ENCODE data around the gene CDC25B. TPM values are rescaled to one million over a fixed set of nuclear protein-coding genes. Genes with fewer than 3 reads are reported as not detected.

The CDC25B gene
- total and polyA plus RNA-seq, 4 donors, result 4.4 to 12.9 (median 9.2) TPM

DNA sequence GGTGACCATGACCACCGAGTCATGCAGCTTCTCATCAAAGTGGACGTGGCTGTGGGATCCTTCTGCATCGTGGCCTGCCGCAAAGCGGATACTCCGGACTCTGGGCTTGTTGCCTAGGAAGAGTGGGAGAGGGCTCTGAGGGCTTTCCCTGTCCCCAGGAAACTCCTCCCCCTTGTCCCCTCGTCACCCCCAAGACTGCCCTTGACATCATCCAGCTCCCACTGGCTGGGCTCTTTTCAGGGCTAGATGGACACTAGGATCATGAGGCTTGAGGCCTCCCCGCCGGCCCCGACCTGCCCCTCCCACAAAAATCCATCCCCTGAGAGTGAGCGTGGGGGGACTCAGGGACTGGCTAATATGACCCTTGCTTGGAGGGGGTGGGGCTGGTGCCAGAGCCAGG is 37.5 kb upstream of the CDC25B start:
- Histone ChIP-seq H3K9ac (ENCODE audit: low read depth in 1 of 2, low read length in 2 of 2) (no peak overlapping the region), H3K4me3 (ENCODE audit: low read depth in 1 of 3, low read length in 3 of 3) (no peak overlapping the region), H3K9me3 (ENCODE audit: control insufficient read depth in 4 of 4, low read length in 3 of 4) (no peaks in the 10 kb centered on the region), H3K27me3 (ENCODE audit: control insufficient read depth in 4 of 4, insufficient read depth in 4 of 4, low read length in 3 of 4) (no peaks in the 10 kb centered on the region), H3K36me3 (ENCODE audit: control insufficient read depth in 4 of 4, insufficient read depth in 3 of 4, low read depth in 1 of 4, low read length in 3 of 4) (peaks cover 0 to 3% (median 0%) of the 10 kb centered on the region in 4 donors), H3K4me1 (ENCODE audit: control insufficient read depth in 4 of 4, insufficient read depth in 4 of 4, low read length in 3 of 4) (no peaks in the 10 kb centered on the region), H3K27ac (ENCODE audit: low read depth in 1 of 2, low read length in 2 of 2) (no peak overlapping the region)
- TF ChIP-seq RXRA (IDR thresholded peaks at IDR 0.05), result no peak
- TF ChIP-seq YY1 (IDR thresholded peaks at IDR 0.05), result no peak
- no peak for TF ChIP-seq GABPA (IDR thresholded peaks at IDR 0.05 in 1 of 2, conservative IDR thresholded peaks at IDR 0.05 in 1 of 2)
- no peak for TF ChIP-seq HNF4G (IDR thresholded peaks at IDR 0.05)
- TF ChIP-seq FOXA1 (IDR thresholded peaks at IDR 0.05), result no peak
- TF ChIP-seq JUND (IDR thresholded peaks at IDR 0.05), result no peak
- TF ChIP-seq SP1 (IDR thresholded peaks at IDR 0.05), result no peak
- TF ChIP-seq RAD21 (IDR thresholded peaks at IDR 0.05), result no peak
- no peak for TF ChIP-seq NR2F2 (IDR thresholded peaks at IDR 0.05)
- TF ChIP-seq ATF3 (IDR thresholded peaks at IDR 0.05), result no peak
- TF ChIP-seq EGR1 (IDR thresholded peaks at IDR 0.05; ENCODE audit: low read depth in 2 of 2), result no peak
- TF ChIP-seq, protein P1, sequence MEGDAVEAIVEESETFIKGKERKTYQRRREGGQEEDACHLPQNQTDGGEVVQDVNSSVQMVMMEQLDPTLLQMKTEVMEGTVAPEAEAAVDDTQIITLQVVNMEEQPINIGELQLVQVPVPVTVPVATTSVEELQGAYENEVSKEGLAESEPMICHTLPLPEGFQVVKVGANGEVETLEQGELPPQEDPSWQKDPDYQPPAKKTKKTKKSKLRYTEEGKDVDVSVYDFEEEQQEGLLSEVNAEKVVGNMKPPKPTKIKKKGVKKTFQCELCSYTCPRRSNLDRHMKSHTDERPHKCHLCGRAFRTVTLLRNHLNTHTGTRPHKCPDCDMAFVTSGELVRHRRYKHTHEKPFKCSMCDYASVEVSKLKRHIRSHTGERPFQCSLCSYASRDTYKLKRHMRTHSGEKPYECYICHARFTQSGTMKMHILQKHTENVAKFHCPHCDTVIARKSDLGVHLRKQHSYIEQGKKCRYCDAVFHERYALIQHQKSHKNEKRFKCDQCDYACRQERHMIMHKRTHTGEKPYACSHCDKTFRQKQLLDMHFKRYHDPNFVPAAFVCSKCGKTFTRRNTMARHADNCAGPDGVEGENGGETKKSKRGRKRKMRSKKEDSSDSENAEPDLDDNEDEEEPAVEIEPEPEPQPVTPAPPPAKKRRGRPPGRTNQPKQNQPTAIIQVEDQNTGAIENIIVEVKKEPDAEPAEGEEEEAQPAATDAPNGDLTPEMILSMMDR (IDR thresholded peaks at IDR 0.05; ENCODE audit: low read depth, low read length, missing input control), result no peak
- no peak for TF ChIP-seq REST (IDR thresholded peaks at IDR 0.05)
- no peak for TF ChIP-seq FOXA2 (IDR thresholded peaks at IDR 0.05)
- WGBS, result 92% methylated on average over 11 of the region's 11 CpGs
- no peak for DNase-seq (ENCODE audit: low spot score)

- Histone ChIP-seq H3K9ac (ENCODE audit: low read depth in 1 of 2, low read length in 2 of 2) (no peak overlapping the region), H3K27me3 (ENCODE audit: control insufficient read depth in 4 of 4, insufficient read depth in 4 of 4, low read length in 3 of 4) (no peaks in the 10 kb centered on the region), H3K36me3 (ENCODE audit: control insufficient read depth in 4 of 4, insufficient read depth in 3 of 4, low read depth in 1 of 4, low read length in 3 of 4) (peaks cover 0 to 3% (median 0%) of the 10 kb centered on the region in 4 donors), H3K4me1 (ENCODE audit: control insufficient read depth in 4 of 4, insufficient read depth in 4 of 4, low read length in 3 of 4) (peaks cover 0 to 1% (median 0%) of the 10 kb centered on the region in 4 donors), H3K4me3 (ENCODE audit: low read depth in 1 of 3, low read length in 3 of 3) (no peak overlapping the region), H3K27ac (ENCODE audit: low read depth in 1 of 2, low read length in 2 of 2) (no peak overlapping the region), H3K9me3 (ENCODE audit: control insufficient read depth in 4 of 4, low read length in 3 of 4) (no peaks in the 10 kb centered on the region)
- WGBS, result 95% methylated on average over 11 of the region's 11 CpGs
- no peak for DNase-seq (ENCODE audit: low spot score)
- TF ChIP-seq, protein P2, sequence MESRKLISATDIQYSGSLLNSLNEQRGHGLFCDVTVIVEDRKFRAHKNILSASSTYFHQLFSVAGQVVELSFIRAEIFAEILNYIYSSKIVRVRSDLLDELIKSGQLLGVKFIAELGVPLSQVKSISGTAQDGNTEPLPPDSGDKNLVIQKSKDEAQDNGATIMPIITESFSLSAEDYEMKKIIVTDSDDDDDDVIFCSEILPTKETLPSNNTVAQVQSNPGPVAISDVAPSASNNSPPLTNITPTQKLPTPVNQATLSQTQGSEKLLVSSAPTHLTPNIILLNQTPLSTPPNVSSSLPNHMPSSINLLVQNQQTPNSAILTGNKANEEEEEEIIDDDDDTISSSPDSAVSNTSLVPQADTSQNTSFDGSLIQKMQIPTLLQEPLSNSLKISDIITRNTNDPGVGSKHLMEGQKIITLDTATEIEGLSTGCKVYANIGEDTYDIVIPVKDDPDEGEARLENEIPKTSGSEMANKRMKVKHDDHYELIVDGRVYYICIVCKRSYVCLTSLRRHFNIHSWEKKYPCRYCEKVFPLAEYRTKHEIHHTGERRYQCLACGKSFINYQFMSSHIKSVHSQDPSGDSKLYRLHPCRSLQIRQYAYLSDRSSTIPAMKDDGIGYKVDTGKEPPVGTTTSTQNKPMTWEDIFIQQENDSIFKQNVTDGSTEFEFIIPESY (IDR thresholded peaks at IDR 0.05), result no peak
- TF ChIP-seq YY1 (IDR thresholded peaks at IDR 0.05), result no peak
- TF ChIP-seq GABPA (IDR thresholded peaks at IDR 0.05 in 1 of 2, conservative IDR thresholded peaks at IDR 0.05 in 1 of 2), result no peak
- TF ChIP-seq RAD21 (IDR thresholded peaks at IDR 0.05), result no peak
- TF ChIP-seq ATF3 (IDR thresholded peaks at IDR 0.05), result no peak
- TF ChIP-seq, protein P3, sequence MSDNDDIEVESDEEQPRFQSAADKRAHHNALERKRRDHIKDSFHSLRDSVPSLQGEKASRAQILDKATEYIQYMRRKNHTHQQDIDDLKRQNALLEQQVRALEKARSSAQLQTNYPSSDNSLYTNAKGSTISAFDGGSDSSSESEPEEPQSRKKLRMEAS (IDR thresholded peaks at IDR 0.05), result no peak
- TF ChIP-seq HNF4A (conservative IDR thresholded peaks at IDR 0.05), result no peak
- TF ChIP-seq EGR1 (IDR thresholded peaks at IDR 0.05; ENCODE audit: low read depth in 2 of 2), result no peak
- no peak for TF ChIP-seq SP1 (IDR thresholded peaks at IDR 0.05)
- TF ChIP-seq NR2F2 (IDR thresholded peaks at IDR 0.05), result no peak
- no peak for TF ChIP-seq FOXA2 (IDR thresholded peaks at IDR 0.05)
- no peak for TF ChIP-seq HNF4G (IDR thresholded peaks at IDR 0.05)
- TF ChIP-seq FOXA1 (IDR thresholded peaks at IDR 0.05), result no peak
- TF ChIP-seq TAF1 (conservative IDR thresholded peaks at IDR 0.05), result no peak
- TF ChIP-seq RXRA (IDR thresholded peaks at IDR 0.05), result no peak
- TF ChIP-seq JUND (IDR thresholded peaks at IDR 0.05), result no peak
- no peak for TF ChIP-seq REST (IDR thresholded peaks at IDR 0.05)
These were observed 36.7 kb upstream of the CDC25B start for GRCh38 chr20:3759316-3759823.
